Glutamatergic neuron (in vitro differentiated cells): ENCODE data around the gene OPRL1. TPM values are rescaled to one million over a fixed set of nuclear protein-coding genes. Genes with fewer than 3 reads are reported as not detected.

Experiments
- DNase-seq: peaks from one replicate; pipeline ENCODE4 v3.0.0; 2022
- H3K27ac Mint-ChIP-seq: one replicate; pipeline ENCODE4 v1.8.0; 2020; ENCODE audit warnings: mild to moderate bottlenecking, mixed read lengths, inconsistent platforms; ENCODE audit not compliant: unreplicated experiment
- H3K27me3 Mint-ChIP-seq: one replicate; pipeline ENCODE4 v1.8.0; 2020; ENCODE audit warnings: mild to moderate bottlenecking, moderate library complexity, mixed read lengths, inconsistent platforms; ENCODE audit not compliant: unreplicated experiment
- H3K36me3 Mint-ChIP-seq: one replicate; pipeline ENCODE4 v1.8.0; 2020; ENCODE audit warnings: mild to moderate bottlenecking, mixed read lengths, inconsistent platforms; ENCODE audit not compliant: unreplicated experiment
- H3K4me1 Mint-ChIP-seq: one replicate; pipeline ENCODE4 v1.8.0; 2020; ENCODE audit warnings: mild to moderate bottlenecking, low read depth, mixed read lengths, inconsistent platforms; ENCODE audit not compliant: unreplicated experiment
- H3K4me3 Mint-ChIP-seq: one replicate; pipeline ENCODE4 v1.8.0; 2020; ENCODE audit warnings: mild to moderate bottlenecking, mixed read lengths, inconsistent platforms; ENCODE audit not compliant: unreplicated experiment
- H3K9me3 Mint-ChIP-seq: one replicate; pipeline ENCODE4 v1.8.0; 2020; ENCODE audit warnings: mild to moderate bottlenecking, moderate library complexity, mixed read lengths, inconsistent platforms; ENCODE audit not compliant: unreplicated experiment
- CTCF ChIP-seq: fragments of 200-600 bp; sonication (generic); IDR thresholded peaks from one replicate; pipeline ENCODE4 v1.5.0; 2021; ENCODE audit not compliant: partially characterized antibody, unreplicated experiment
- total RNA-seq: library from RNA; stranded (reverse); fragmentation: NEBNext Ultra II Directional; extraction: Animal tissue kit (Norgen Biotek cat#: 25700); gene quantifications from one replicate; pipeline ENCODE4 v1.2.1, GENCODE V29; 2021; ENCODE audit not compliant: unreplicated experiment

OPRL1 gene
- total RNA-seq, 1 donor from 2014 or later, result 2.9 TPM

GRCh38 chr20:64037199-64037497 is 42.7 kb upstream of the OPRL1 start:
- Mint-ChIP-seq H3K4me1 (peaks cover 24% of the 10 kb centered on the region), H3K9me3 (peaks cover 15% of the 10 kb centered on the region), H3K27me3 (peaks cover 10% of the 10 kb centered on the region), H3K27ac (no peak overlapping the region), H3K4me3 (no peak overlapping the region), H3K36me3 (no peaks in the 10 kb centered on the region)
- DNase-seq, result no peak
- TF ChIP-seq CTCF, result no peak

GRCh38 chr20:64037498-64038213 is 42.2 kb upstream of the OPRL1 start:
- Mint-ChIP-seq H3K27me3 (peaks cover 10% of the 10 kb centered on the region), H3K36me3 (no peaks in the 10 kb centered on the region), H3K4me1 (peaks cover 24% of the 10 kb centered on the region), H3K9me3 (peaks cover 15% of the 10 kb centered on the region), H3K27ac (no peak overlapping the region), H3K4me3 (peak overlapping the region; percentile 61)
- no peak for DNase-seq
- no peak for TF ChIP-seq CTCF

- peaks cover 10% of the 10 kb centered on the region for H3K27me3 Mint-ChIP-seq
- H3K36me3 Mint-ChIP-seq, result no peaks in the 10 kb centered on the region
- H3K27ac Mint-ChIP-seq, result no peak overlapping the region
- peaks cover 15% of the 10 kb centered on the region for H3K9me3 Mint-ChIP-seq
- DNase-seq, result no peak
- TF ChIP-seq CTCF, result no peak
- H3K4me1 Mint-ChIP-seq, result peaks cover 23% of the 10 kb centered on the region
- H3K4me3 Mint-ChIP-seq, result no peak overlapping the region
These were observed 41.7 kb upstream of the OPRL1 start for GRCh38 chr20:64038224-64038564.

GRCh38 chr20:64038565-64039292 is 41.2 kb upstream of the OPRL1 start:
- peak; percentile 72 for TF ChIP-seq CTCF

GRCh38 chr20:64039293-64040160 is 40.4 kb upstream of the OPRL1 start:
- DNase-seq, result no peak
- H3K36me3 Mint-ChIP-seq, result no peaks in the 10 kb centered on the region
- peaks cover 17% of the 10 kb centered on the region for H3K27me3 Mint-ChIP-seq
- no peak overlapping the region for H3K4me3 Mint-ChIP-seq
- peaks cover 11% of the 10 kb centered on the region for H3K9me3 Mint-ChIP-seq
- no peak for TF ChIP-seq CTCF
- peak overlapping the region; percentile 28 for H3K27ac Mint-ChIP-seq
- peaks cover 24% of the 10 kb centered on the region for H3K4me1 Mint-ChIP-seq

More at GRCh38 chr20:64038565-64039292, 41.2 kb upstream of the OPRL1 start:
- no peak overlapping the region for H3K4me3 Mint-ChIP-seq
- no peaks in the 10 kb centered on the region for H3K36me3 Mint-ChIP-seq
- peaks cover 13% of the 10 kb centered on the region for H3K27me3 Mint-ChIP-seq
- no peak overlapping the region for H3K27ac Mint-ChIP-seq
- DNase-seq, result peak; percentile 89
- H3K4me1 Mint-ChIP-seq, result peaks cover 25% of the 10 kb centered on the region
- peaks cover 14% of the 10 kb centered on the region for H3K9me3 Mint-ChIP-seq
